K562 (cell line): Measurements from ENCODE around the gene DEF6. TPM values are rescaled to one million over a fixed set of nuclear protein-coding genes. Genes with fewer than 3 reads are reported as not detected.
A peak's percentile ranks its signal among the peaks of the same experiment; 100 is the strongest.

ENCODE experiments used
- ATF2 ChIP-seq: sonication (generic); formaldehyde crosslinking; IDR thresholded peaks from 2 replicates; pipeline ENCODE4 v1.8.1; 2022; ENCODE audit warnings: missing genetic modification reagents
- BRD9 ChIP-seq: fragments of 450-650 bp; IDR thresholded peaks from 2 replicates; pipeline ENCODE4 v1.6.1; 2018; ENCODE audit warnings: low read depth; ENCODE audit not compliant: partially characterized antibody
- CLOCK ChIP-seq: fragments of 250-450 bp; sonication (Bioruptor Pico); IDR thresholded peaks from 2 replicates; pipeline ENCODE4 v1.4.0; 2020; ENCODE audit warnings: mild to moderate bottlenecking, moderate library complexity, borderline replicate concordance
- KLF1 ChIP-seq: fragments of 450-650 bp; IDR thresholded peaks from 2 replicates; pipeline ENCODE4 v1.6.1; 2016; ENCODE audit warnings: missing genetic modification characterization, missing compliant biosample characterization
- LCOR ChIP-seq: sonication (generic); formaldehyde crosslinking; IDR thresholded peaks from 2 replicates; pipeline ENCODE4 v1.8.0; 2022; ENCODE audit warnings: mild to moderate bottlenecking, missing genetic modification reagents
- MEF2D ChIP-seq: conservative IDR thresholded peaks from 2 replicates; pipeline ENCODE4 v1.6.1; 2016; ENCODE audit warnings: low read depth, missing genetic modification characterization, missing compliant biosample characterization
- NCOA6 ChIP-seq: fragments of 450-650 bp; IDR thresholded peaks from 2 replicates; pipeline ENCODE4 v1.6.1; 2017; ENCODE audit warnings: mild to moderate bottlenecking
- PHF21A ChIP-seq: fragments of 450-650 bp; IDR thresholded peaks from 2 replicates; pipeline ENCODE4 v1.6.1; 2017; ENCODE audit warnings: low read depth, borderline replicate concordance
- SOX6 ChIP-seq: fragments of 450-650 bp; IDR thresholded peaks from 2 replicates; pipeline ENCODE4 v1.6.1; 2014; ENCODE audit warnings: mild to moderate bottlenecking
- STAT5B ChIP-seq: fragments of 250-450 bp; sonication (Bioruptor Pico); IDR thresholded peaks from 2 replicates; pipeline ENCODE4 v1.8.0; 2021; ENCODE audit warnings: mild to moderate bottlenecking, inconsistent platforms
- SUPT5H ChIP-seq: fragments of 450-650 bp; IDR thresholded peaks from 2 replicates; pipeline ENCODE4 v1.6.1; 2016
- ZBTB7A ChIP-seq: IDR thresholded peaks from 2 replicates; pipeline ENCODE4 v1.6.1; 2011; ENCODE audit warnings: low read depth, mild to moderate bottlenecking, low read length, moderate library complexity, borderline replicate concordance; ENCODE audit not compliant: control insufficient read depth
- ZFP91 ChIP-seq: sonication (generic); formaldehyde crosslinking; IDR thresholded peaks from 2 replicates; pipeline ENCODE4 v1.8.0; 2022; ENCODE audit warnings: mild to moderate bottlenecking, missing genetic modification reagents
- ZKSCAN3 ChIP-seq: fragments of 250-450 bp; sonication (Bioruptor Pico); IDR thresholded peaks from 2 replicates; pipeline ENCODE4 v1.4.0; 2020
- ZNF436 ChIP-seq: fragments of 250-450, 450-650 bp; sonication (Bioruptor Pico); formaldehyde crosslinking; IDR thresholded peaks from 2 replicates; pipeline ENCODE4 v1.7.0; 2020; ENCODE audit warnings: mild to moderate bottlenecking
- ZNF589 ChIP-seq: fragments of 200-800 bp; sonication (Bioruptor generic); IDR thresholded peaks from 2 replicates; pipeline ENCODE4 v1.6.1; 2016; ENCODE audit warnings: low read depth, missing genetic modification characterization, missing compliant biosample characterization
- ZNF77 ChIP-seq: fragments of 250-450 bp; sonication (Bioruptor Pico); IDR thresholded peaks from 2 replicates; pipeline ENCODE4 v1.5.0; 2020
- polyA plus RNA-seq, 8 experiments: library from polyadenylated mRNA; depleted of rRNA in 4 of 8; stranded (reverse) in 5 of 8; unstranded in 3 of 8; fragments of >200 nt; fragmentation: Nextera tagmentation in 2 of 8; fragmentation: Illumina TruSeq in 1 of 8; extraction: Ambion mirVana in 2 of 8; extraction: Trizol in 1 of 8; gene quantifications; 2 replicates each; pipeline versions ENCODE4 v1.2.1 to v1.2.3, GENCODE V29; 2011 to 2014; ENCODE audit warnings: inconsistent platforms in 1 of 8, missing spikeins in 1 of 8
- total RNA-seq, 7 experiments: library from RNA; depleted of rRNA in 6 of 7; stranded (reverse); fragments of >200 nt in 6 of 7; fragmentation: Illumina TruSeq in 2 of 7; extraction: Trizol in 2 of 7; gene quantifications; 2 replicates each; pipeline versions ENCODE4 v1.2.1 to v1.2.3, GENCODE V29; 2011 to 2021; ENCODE audit warnings: low replicate concordance in 1 of 7
- TF ChIP-seq, protein P1 (sequence below): IDR thresholded peaks from 2 replicates; pipeline ENCODE4 v1.6.1; 2014; ENCODE audit warnings: antibody characterized with exemption
- TF ChIP-seq, protein P2 (sequence below): sonication (generic); formaldehyde crosslinking; IDR thresholded peaks from 2 replicates; pipeline ENCODE4 v1.9.0; 2022; ENCODE audit warnings: mild to moderate bottlenecking, missing genetic modification reagents
- TF ChIP-seq, protein P3 (sequence below): fragments of 450-650 bp; IDR thresholded peaks from 2 replicates; pipeline ENCODE4 v1.6.1; 2016; ENCODE audit warnings: antibody characterized with exemption

Gene DEF6
- total and polyA plus RNA-seq, 9 of the 15 experiments (the other 6 are each of a cell fraction or from before 2014, with no cell fraction given), result 1.3 to 44.6 (median 22.7) TPM

DNA sequence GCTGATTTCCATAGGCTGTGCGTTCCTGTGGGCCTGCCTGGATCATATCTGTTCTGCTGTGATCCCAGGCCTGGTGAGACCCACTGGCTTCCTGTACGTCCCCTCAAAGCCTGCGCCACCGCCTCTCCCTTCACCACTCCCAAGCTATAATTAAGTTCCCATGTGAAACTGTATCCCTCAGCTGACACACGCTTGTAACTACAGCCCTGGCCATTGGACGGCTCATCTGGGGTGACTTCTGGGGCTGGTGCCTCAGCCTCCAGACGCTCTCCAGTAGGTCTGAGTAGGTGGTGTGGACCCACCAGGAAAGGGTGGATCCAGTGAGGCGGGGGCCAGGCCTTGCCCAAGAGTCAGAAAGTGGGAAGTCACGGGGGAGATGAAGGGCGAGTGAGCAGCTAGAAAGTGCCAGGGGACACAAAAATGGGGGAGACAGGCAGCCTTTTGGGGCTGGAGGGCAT, 65.7 kb downstream of the DEF6 start (continued):
- TF ChIP-seq CLOCK (CRISPR knock-in tag) (no peak), ZBTB7A (peak; percentile 64; the same call in 1 of the 2 replicates), SOX6 (peak; percentile 30), MEF2D (tag) (0 out of 2 replicates have a peak, but pooled peaks have one; percentile 26), ZFP91 (CRISPR knock-in tag) (no peak), ATF2 (no peak), PHF21A (peak; percentile 63; the same call in 1 of the 2 replicates), ZKSCAN3 (no peak), ZNF589 (CRISPR knock-in tag) (no peak), SUPT5H (peak; percentile 93), NCOA6 (no peak), ZNF436 (CRISPR knock-in tag) (no peak), BRD9 (peak; percentile 80), LCOR (CRISPR knock-in tag) (peak; percentile 72; the same call in 1 of the 2 replicates), KLF1 (tag) (no peak), STAT5B (CRISPR knock-in tag) (no peak), ZNF77 (no peak)
- TF ChIP-seq, protein P1, sequence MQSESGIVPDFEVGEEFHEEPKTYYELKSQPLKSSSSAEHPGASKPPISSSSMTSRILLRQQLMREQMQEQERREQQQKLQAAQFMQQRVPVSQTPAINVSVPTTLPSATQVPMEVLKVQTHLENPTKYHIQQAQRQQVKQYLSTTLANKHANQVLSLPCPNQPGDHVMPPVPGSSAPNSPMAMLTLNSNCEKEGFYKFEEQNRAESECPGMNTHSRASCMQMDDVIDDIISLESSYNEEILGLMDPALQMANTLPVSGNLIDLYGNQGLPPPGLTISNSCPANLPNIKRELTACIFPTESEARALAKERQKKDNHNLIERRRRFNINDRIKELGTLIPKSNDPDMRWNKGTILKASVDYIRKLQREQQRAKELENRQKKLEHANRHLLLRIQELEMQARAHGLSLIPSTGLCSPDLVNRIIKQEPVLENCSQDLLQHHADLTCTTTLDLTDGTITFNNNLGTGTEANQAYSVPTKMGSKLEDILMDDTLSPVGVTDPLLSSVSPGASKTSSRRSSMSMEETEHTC, result peak; percentile 75; the same call in 1 of the 2 replicates
- TF ChIP-seq, protein P2, sequence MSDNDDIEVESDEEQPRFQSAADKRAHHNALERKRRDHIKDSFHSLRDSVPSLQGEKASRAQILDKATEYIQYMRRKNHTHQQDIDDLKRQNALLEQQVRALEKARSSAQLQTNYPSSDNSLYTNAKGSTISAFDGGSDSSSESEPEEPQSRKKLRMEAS, result peak; percentile 64
- TF ChIP-seq, protein P3, sequence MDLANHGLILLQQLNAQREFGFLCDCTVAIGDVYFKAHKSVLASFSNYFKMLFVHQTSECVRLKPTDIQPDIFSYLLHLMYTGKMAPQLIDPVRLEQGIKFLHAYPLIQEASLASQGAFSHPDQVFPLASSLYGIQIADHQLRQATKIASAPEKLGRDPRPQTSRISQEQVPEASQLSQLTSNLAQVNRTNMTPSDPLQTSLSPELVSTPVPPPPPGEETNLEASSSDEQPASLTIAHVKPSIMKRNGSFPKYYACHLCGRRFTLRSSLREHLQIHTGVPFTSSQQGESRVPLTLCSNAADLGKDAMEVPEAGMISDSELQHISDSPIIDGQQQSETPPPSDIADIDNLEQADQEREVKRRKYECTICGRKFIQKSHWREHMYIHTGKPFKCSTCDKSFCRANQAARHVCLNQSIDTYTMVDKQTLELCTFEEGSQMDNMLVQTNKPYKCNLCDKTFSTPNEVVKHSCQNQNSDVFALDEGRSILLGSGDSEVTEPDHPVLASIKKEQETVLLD, result peak; percentile 77; the same call in 1 of the 2 replicates
